ENCODE data around the gene SNAP91.

DNA sequence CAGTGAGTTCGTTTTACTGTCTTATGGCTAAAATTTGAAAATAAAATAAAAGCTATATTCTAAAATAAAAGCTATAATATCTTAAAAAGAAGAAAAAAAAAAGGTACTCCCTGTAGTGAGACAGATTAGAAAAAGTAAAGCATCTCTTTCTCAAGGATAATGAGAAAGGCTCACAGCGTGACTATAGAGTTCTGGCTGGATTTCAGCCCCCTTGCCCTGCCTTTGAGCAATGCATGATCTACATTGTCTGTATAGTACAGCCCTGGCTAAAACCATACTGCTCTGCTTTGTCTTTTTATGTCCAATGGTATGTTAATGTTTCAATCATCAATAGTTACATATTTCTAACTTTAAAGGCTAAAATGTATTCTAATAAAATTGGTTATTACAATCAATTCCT lies 105.3 kb downstream of the SNAP91 start:
- TF ChIP-seq, protein P1, sequence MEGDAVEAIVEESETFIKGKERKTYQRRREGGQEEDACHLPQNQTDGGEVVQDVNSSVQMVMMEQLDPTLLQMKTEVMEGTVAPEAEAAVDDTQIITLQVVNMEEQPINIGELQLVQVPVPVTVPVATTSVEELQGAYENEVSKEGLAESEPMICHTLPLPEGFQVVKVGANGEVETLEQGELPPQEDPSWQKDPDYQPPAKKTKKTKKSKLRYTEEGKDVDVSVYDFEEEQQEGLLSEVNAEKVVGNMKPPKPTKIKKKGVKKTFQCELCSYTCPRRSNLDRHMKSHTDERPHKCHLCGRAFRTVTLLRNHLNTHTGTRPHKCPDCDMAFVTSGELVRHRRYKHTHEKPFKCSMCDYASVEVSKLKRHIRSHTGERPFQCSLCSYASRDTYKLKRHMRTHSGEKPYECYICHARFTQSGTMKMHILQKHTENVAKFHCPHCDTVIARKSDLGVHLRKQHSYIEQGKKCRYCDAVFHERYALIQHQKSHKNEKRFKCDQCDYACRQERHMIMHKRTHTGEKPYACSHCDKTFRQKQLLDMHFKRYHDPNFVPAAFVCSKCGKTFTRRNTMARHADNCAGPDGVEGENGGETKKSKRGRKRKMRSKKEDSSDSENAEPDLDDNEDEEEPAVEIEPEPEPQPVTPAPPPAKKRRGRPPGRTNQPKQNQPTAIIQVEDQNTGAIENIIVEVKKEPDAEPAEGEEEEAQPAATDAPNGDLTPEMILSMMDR (optimal IDR thresholded peaks at IDR 0.05 in 1 of 3, IDR thresholded peaks at IDR 0.05 in 1 of 3, conservative IDR thresholded peaks at IDR 0.05 in 1 of 3; ENCODE audit: extremely low read depth in 1 of 3, insufficient read depth in 2 of 3, low read length in 3 of 3): no peak
- no peak for TF ChIP-seq EZH2 (IDR thresholded peaks at IDR 0.05; ENCODE audit: low read length)
